SK-N-SH (cell line): Measurements from ENCODE around the gene ADAP1. TPM values are rescaled to one million over a fixed set of nuclear protein-coding genes. Genes with fewer than 3 reads are reported as not detected.

Experiments used
- CTCF ChIA-PET: fragments of 300-600, 350-600 bp; formaldehyde crosslinking; extraction: SDS; loops from one replicate; lab custom pipeline; 2021; lab: Yijun Ruan, JAX
- POLR2A ChIA-PET: fragments of 350-600 bp; sonication (Branson Sonifier 250); formaldehyde crosslinking; extraction: SDS; loops from one replicate; lab custom pipeline; 2020; ENCODE audit warnings: antibody characterized with exemption, inconsistent platforms; lab: Yijun Ruan, JAX
- DNase-seq: peaks from one replicate; pipeline ENCODE4 v3.0.0; 2012
- H2AFZ ChIP-seq: fragments of 200-600 bp; sonication (generic); 2 replicates; pipeline ENCODE4 v1.8.1; 2016; ENCODE audit warnings: antibody characterized with exemption, mild to moderate bottlenecking, low read depth
- H3F3A ChIP-seq: fragments of 200-600 bp; sonication (generic); replicated peaks from 2 replicates; pipeline ENCODE3; 2016; ENCODE audit warnings: antibody characterized with exemption, mild to moderate bottlenecking; ENCODE audit not compliant: insufficient read depth
- H3K27ac ChIP-seq, 2 experiments: fragments of 200-500 bp in 1 of 2; fragments of 200-600 bp in 1 of 2; sonication (Bioruptor generic) in 1 of 2; sonication (generic), shearing (Covaris generic) in 1 of 2; 2 replicates each; pipeline versions ENCODE4 v1.5.1 to v1.6.1; 2014 to 2016; ENCODE audit warnings: low read depth in 2 of 2, inconsistent platforms in 1 of 2, low read length in 1 of 2, mild to moderate bottlenecking in 1 of 2, mixed read lengths in 1 of 2
- H3K27me3 ChIP-seq: fragments of 200-600 bp; sonication (generic), shearing (Covaris generic); 2 replicates; pipeline ENCODE4 v1.6.1; 2016; ENCODE audit warnings: mixed run types; ENCODE audit not compliant: insufficient read depth
- H3K36me3 ChIP-seq, 2 experiments: fragments of 200-500 bp in 1 of 2; fragments of 200-600 bp in 1 of 2; sonication (Bioruptor generic) in 1 of 2; sonication (generic) in 1 of 2; replicated peaks in 1 of 2; 2 replicates each; pipeline versions ENCODE3 to v1.5.1; 2014 to 2016; ENCODE audit warnings: low read length in 1 of 2, mild to moderate bottlenecking in 1 of 2; ENCODE audit not compliant: insufficient read depth in 2 of 2, control insufficient read depth in 1 of 2
- H3K4me1 ChIP-seq, 2 experiments: fragments of 200-500 bp in 1 of 2; fragments of 200-600 bp in 1 of 2; sonication (Bioruptor generic) in 1 of 2; sonication (generic), shearing (Covaris generic) in 1 of 2; 2 replicates each; pipeline versions ENCODE4 v1.5.1 to v1.6.1; 2014 to 2016; ENCODE audit warnings: low read depth in 1 of 2, low read length in 1 of 2, mixed run types in 1 of 2; ENCODE audit not compliant: insufficient read depth in 2 of 2, control insufficient read depth in 1 of 2
- H3K4me2 ChIP-seq: fragments of 200-600 bp; sonication (generic), shearing (Covaris generic); 2 replicates; pipeline ENCODE4 v1.6.1; 2017; ENCODE audit warnings: mixed run types
- H3K4me3 ChIP-seq, 2 experiments: fragments of 200-500 bp in 1 of 2; fragments of 200-600 bp in 1 of 2; sonication (Bioruptor generic) in 1 of 2; sonication (generic), shearing (Covaris generic) in 1 of 2; 2 replicates each; pipeline versions ENCODE4 v1.5.1 to v1.8.1; 2014 to 2016; ENCODE audit warnings: low read depth in 2 of 2, inconsistent platforms in 1 of 2, low read length in 1 of 2, mild to moderate bottlenecking in 1 of 2, mixed read lengths in 1 of 2, moderate library complexity in 1 of 2
- H3K79me2 ChIP-seq: fragments of 200-600 bp; sonication (generic); 2 replicates; pipeline ENCODE4 v1.8.1; 2017; ENCODE audit warnings: mild to moderate bottlenecking; ENCODE audit not compliant: insufficient read depth
- H3K9ac ChIP-seq: fragments of 200-600 bp; sonication (generic); 2 replicates; pipeline ENCODE4 v1.6.1; 2017; ENCODE audit warnings: mixed run types
- H3K9me2 ChIP-seq: fragments of 200-600 bp; sonication (generic); 2 replicates; pipeline ENCODE4 v1.6.1; 2017; ENCODE audit warnings: mixed run types
- H3K9me3 ChIP-seq: fragments of 200-600 bp; sonication (generic); 2 replicates; pipeline ENCODE4 v1.6.1; 2017; ENCODE audit warnings: mixed run types, mild to moderate bottlenecking, moderate library complexity
- H4K20me1 ChIP-seq: fragments of 200-600 bp; sonication (generic); 2 replicates; pipeline ENCODE4 v1.6.1; 2017; ENCODE audit warnings: mild to moderate bottlenecking, mixed run types; ENCODE audit not compliant: insufficient read depth
- CHD2 ChIP-seq: fragments of 150-350 bp; IDR thresholded peaks from 2 replicates; pipeline ENCODE4 v1.6.1; 2018; ENCODE audit warnings: low read length; ENCODE audit not compliant: partially characterized antibody
- ELF1 ChIP-seq: IDR thresholded peaks from 2 replicates; pipeline ENCODE4 v1.4.0; 2012
- EP300 ChIP-seq, 2 experiments: IDR thresholded peaks; 2 replicates each; pipeline versions ENCODE4 v1.4.0 to v1.6.1; 2012; ENCODE audit warnings: borderline replicate concordance in 1 of 2, low read depth in 1 of 2, low read length in 1 of 2
- FOXM1 ChIP-seq: IDR thresholded peaks from 2 replicates; pipeline ENCODE4 v1.4.0; 2012; ENCODE audit warnings: low read depth, mild to moderate bottlenecking
- GATA2 ChIP-seq: sonication (generic); formaldehyde crosslinking; IDR thresholded peaks from 2 replicates; pipeline ENCODE4 v1.5.0; 2020; ENCODE audit warnings: mild to moderate bottlenecking, missing genetic modification reagents
- MEF2A ChIP-seq: IDR thresholded peaks from 2 replicates; pipeline ENCODE4 v1.4.0; 2012; ENCODE audit warnings: low read depth, borderline replicate concordance
- NFIC ChIP-seq: IDR thresholded peaks from 2 replicates; pipeline ENCODE4 v1.4.0; 2012; ENCODE audit warnings: borderline replicate concordance
- NRF1 ChIP-seq: IDR thresholded peaks from 2 replicates; pipeline ENCODE4 v1.6.1; 2012; ENCODE audit warnings: low read depth, mild to moderate bottlenecking, low read length
- RAD21 ChIP-seq: IDR thresholded peaks from 2 replicates; pipeline ENCODE4 v1.6.1; 2012; ENCODE audit warnings: mild to moderate bottlenecking, low read length
- RCOR1 ChIP-seq: fragments of 150-350 bp; IDR thresholded peaks from 2 replicates; pipeline ENCODE4 v1.6.1; 2017; ENCODE audit warnings: antibody characterized with exemption, low read length
- SIN3A ChIP-seq: IDR thresholded peaks from 2 replicates; pipeline ENCODE4 v1.6.1; 2012; ENCODE audit warnings: low read depth, mild to moderate bottlenecking, low read length, moderate library complexity, borderline replicate concordance
- SMC3 ChIP-seq: IDR thresholded peaks from 2 replicates; pipeline ENCODE4 v1.6.1; 2012; ENCODE audit warnings: low read depth, low read length, improper control_type of control experiment
- TAF1 ChIP-seq: IDR thresholded peaks from 2 replicates; pipeline ENCODE4 v1.6.1; 2012; ENCODE audit warnings: low read depth, mild to moderate bottlenecking, low read length, moderate library complexity, borderline replicate concordance
- TCF12 ChIP-seq: IDR thresholded peaks from 2 replicates; pipeline ENCODE4 v1.4.0; 2012
- TEAD4 ChIP-seq: IDR thresholded peaks from 2 replicates; pipeline ENCODE4 v1.4.0; 2012; ENCODE audit warnings: mild to moderate bottlenecking, borderline replicate concordance; ENCODE audit not compliant: insufficient read depth
- YY1 ChIP-seq: IDR thresholded peaks from 2 replicates; pipeline ENCODE4 v1.4.0; 2012; ENCODE audit warnings: low read depth, mild to moderate bottlenecking
- WGBS: methylation state at CpG from one replicate; pipeline ENCODE4 v1.1.6; 2017; ENCODE audit warnings: low lambda C conversion rate; 5-methylcytosine and 5-hydroxymethylcytosine counted together
- polyA plus RNA-seq, 3 experiments: library from polyadenylated mRNA; depleted of rRNA; stranded (reverse); fragments of >200 nt; gene quantifications; 2 replicates each; pipeline ENCODE4 v1.2.3, GENCODE V29; 2012
- TF ChIP-seq, protein P1 (sequence below): IDR thresholded peaks from 2 replicates; pipeline ENCODE4 v1.4.0; 2012; ENCODE audit warnings: low read depth
- TF ChIP-seq, protein P2 (sequence below): IDR thresholded peaks from 2 replicates; pipeline ENCODE4 v1.4.0; 2012; ENCODE audit warnings: low read depth, borderline replicate concordance
- TF ChIP-seq, protein P3 (sequence below): fragments of 150-350 bp; IDR thresholded peaks from 2 replicates; pipeline ENCODE4 v1.6.1; 2016; ENCODE audit warnings: mild to moderate bottlenecking, low read depth, low read length

The ADAP1 gene
- polyA plus RNA-seq, 1 of the 3 experiments (the other 2 are of a cell fraction), result 3.2 TPM

DNA sequence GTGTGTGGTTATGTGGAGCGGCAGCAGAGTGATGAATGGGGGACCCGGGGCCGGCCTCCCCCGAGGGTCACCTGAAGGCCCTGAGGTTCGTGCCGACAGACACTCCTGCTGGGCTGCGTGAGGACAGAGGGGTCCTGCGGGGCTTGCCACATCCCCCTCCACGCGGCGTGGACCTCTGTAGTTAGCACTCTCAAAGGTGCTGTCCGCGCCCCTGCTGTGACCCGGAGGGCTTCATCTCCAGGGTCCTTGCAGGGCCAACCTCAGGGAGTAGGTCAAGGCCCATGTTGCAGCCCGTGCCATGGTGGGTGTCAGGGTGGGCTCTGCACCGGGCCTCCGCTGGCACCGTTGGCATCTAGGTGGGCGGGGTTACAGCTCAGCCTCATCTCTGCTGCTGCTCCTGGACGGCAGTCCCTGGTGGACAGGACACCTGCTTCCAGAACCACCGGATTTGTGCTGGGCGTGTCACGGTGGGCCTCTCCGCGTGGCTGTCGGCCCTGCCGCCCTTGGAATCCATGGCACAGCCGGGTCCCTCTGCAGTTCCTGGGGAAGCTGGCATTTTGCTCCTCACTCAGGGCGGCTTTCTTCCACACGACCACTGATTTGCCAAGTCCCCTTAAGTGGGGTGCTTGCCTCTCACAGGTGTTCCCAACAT, 97.9 kb downstream of the ADAP1 start:
- Histone ChIP-seq H3K4me3 (no peak overlapping the region), H3K4me2 (no peak overlapping the region), H3K27me3 (no peaks in the 10 kb centered on the region), H3F3A (no peaks in the 10 kb centered on the region), H4K20me1 (no peaks in the 10 kb centered on the region), H3K9me3 (no peaks in the 10 kb centered on the region), H3K27ac (no peak overlapping the region), H3K79me2 (peaks cover 13% of the 10 kb centered on the region; the same call in 1 of the 2 replicates), H2AFZ (no peak overlapping the region), H3K4me1 (peaks cover 0 to 10% of the 10 kb centered on the region in 2 experiments; a peak in 1 of 4 replicates), H3K9me2 (no peaks in the 10 kb centered on the region), H3K36me3 (peaks cover 71 to 95% of the 10 kb centered on the region in 2 experiments), H3K9ac (no peak overlapping the region)
- DNase-seq, result no peak
- no peak for TF ChIP-seq RAD21
- no peak for TF ChIP-seq TAF1
- no peak for TF ChIP-seq TCF12
- no peak for TF ChIP-seq YY1
- TF ChIP-seq FOXM1, result no peak
- no peak for TF ChIP-seq ELF1
- no peak for TF ChIP-seq MEF2A
- TF ChIP-seq, protein P1, sequence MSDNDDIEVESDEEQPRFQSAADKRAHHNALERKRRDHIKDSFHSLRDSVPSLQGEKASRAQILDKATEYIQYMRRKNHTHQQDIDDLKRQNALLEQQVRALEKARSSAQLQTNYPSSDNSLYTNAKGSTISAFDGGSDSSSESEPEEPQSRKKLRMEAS, result no peak
- TF ChIP-seq TEAD4, result no peak
- TF ChIP-seq, protein P2, sequence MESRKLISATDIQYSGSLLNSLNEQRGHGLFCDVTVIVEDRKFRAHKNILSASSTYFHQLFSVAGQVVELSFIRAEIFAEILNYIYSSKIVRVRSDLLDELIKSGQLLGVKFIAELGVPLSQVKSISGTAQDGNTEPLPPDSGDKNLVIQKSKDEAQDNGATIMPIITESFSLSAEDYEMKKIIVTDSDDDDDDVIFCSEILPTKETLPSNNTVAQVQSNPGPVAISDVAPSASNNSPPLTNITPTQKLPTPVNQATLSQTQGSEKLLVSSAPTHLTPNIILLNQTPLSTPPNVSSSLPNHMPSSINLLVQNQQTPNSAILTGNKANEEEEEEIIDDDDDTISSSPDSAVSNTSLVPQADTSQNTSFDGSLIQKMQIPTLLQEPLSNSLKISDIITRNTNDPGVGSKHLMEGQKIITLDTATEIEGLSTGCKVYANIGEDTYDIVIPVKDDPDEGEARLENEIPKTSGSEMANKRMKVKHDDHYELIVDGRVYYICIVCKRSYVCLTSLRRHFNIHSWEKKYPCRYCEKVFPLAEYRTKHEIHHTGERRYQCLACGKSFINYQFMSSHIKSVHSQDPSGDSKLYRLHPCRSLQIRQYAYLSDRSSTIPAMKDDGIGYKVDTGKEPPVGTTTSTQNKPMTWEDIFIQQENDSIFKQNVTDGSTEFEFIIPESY, result no peak
- no peak for TF ChIP-seq CHD2
- no peak for TF ChIP-seq NFIC
- TF ChIP-seq SMC3, result no peak
- no peak for TF ChIP-seq SIN3A
- TF ChIP-seq, protein P3, sequence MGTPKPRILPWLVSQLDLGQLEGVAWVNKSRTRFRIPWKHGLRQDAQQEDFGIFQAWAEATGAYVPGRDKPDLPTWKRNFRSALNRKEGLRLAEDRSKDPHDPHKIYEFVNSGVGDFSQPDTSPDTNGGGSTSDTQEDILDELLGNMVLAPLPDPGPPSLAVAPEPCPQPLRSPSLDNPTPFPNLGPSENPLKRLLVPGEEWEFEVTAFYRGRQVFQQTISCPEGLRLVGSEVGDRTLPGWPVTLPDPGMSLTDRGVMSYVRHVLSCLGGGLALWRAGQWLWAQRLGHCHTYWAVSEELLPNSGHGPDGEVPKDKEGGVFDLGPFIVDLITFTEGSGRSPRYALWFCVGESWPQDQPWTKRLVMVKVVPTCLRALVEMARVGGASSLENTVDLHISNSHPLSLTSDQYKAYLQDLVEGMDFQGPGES, result no peak
- no peak for TF ChIP-seq NRF1
- no peak for TF ChIP-seq GATA2
- TF ChIP-seq RCOR1, result no peak
- no peak for TF ChIP-seq EP300 (IDR thresholded peaks at IDR 0.05; ENCODE audit: borderline replicate concordance in 1 of 2, low read depth in 1 of 2, low read length in 1 of 2)
- POLR2A ChIA-PET, result no interaction called here
- WGBS, result 83% methylated on average over 10 of the region's 30 CpGs
- CTCF ChIA-PET, result interaction anchor here (0.7 to 14.6 kb wide), 3 partner anchors 15 to 523 kb away, joined by 3 to 123 read pairs (median 4); no protein-coding TSS in a partner anchor
